H9 (cell line): ENCODE results near the gene ZNF490. TPM values are rescaled to one million over a fixed set of nuclear protein-coding genes. Genes with fewer than 3 reads are reported as not detected.
A peak's percentile ranks its signal among the peaks of the same experiment; 100 is the strongest.

Source experiments
- DNase-seq: peaks from one replicate; pipeline ENCODE4 v3.0.0-alpha.2; 2017
- H2AFZ ChIP-seq: one replicate; pipeline ENCODE4 v1.6.1; 2013; ENCODE audit warnings: mild to moderate bottlenecking, low read length, control low read depth, moderate library complexity
- H2AK5ac ChIP-seq: 2 replicates; pipeline ENCODE4 v1.6.1; 2013; ENCODE audit warnings: low read length, control low read depth, mixed read lengths; ENCODE audit not compliant: insufficient read length
- H2BK120ac ChIP-seq: one replicate; pipeline ENCODE4 v1.6.1; 2013; ENCODE audit warnings: low read depth, mild to moderate bottlenecking, low read length, control low read depth, inconsistent platforms; ENCODE audit not compliant: poor library complexity, severe bottlenecking
- H2BK12ac ChIP-seq: 2 replicates; pipeline ENCODE4 v1.6.1; 2013; ENCODE audit warnings: low read length, control low read depth, mixed read lengths, low read depth; ENCODE audit not compliant: insufficient read length
- H2BK15ac ChIP-seq: 2 replicates; pipeline ENCODE4 v1.6.1; 2013; ENCODE audit warnings: low read depth, low read length, control low read depth
- H2BK20ac ChIP-seq: one replicate; pipeline ENCODE4 v1.6.1; 2013; ENCODE audit warnings: low read depth, mild to moderate bottlenecking, low read length, control low read depth, inconsistent platforms; ENCODE audit not compliant: poor library complexity, severe bottlenecking
- H2BK5ac ChIP-seq: 2 replicates; pipeline ENCODE4 v1.6.1; 2013; ENCODE audit warnings: low read length, control low read depth, mixed read lengths; ENCODE audit not compliant: insufficient read length
- H3K14ac ChIP-seq: 2 replicates; pipeline ENCODE4 v1.6.1; 2013; ENCODE audit warnings: low read length, control low read depth; ENCODE audit not compliant: insufficient read depth
- H3K18ac ChIP-seq: 2 replicates; pipeline ENCODE4 v1.6.1; 2013; ENCODE audit warnings: low read depth, mild to moderate bottlenecking, mixed read lengths, low read length, control low read depth; ENCODE audit not compliant: insufficient read length
- H3K23ac ChIP-seq: 2 replicates; pipeline ENCODE4 v1.6.1; 2013; ENCODE audit warnings: low read length, control low read depth, mixed read lengths, low read depth; ENCODE audit not compliant: insufficient read length
- H3K23me2 ChIP-seq: 2 replicates; pipeline ENCODE4 v1.6.1; 2013; ENCODE audit warnings: low read depth, mild to moderate bottlenecking, mixed read lengths, low read length, control low read depth; ENCODE audit not compliant: insufficient read length, poor library complexity, severe bottlenecking
- H3K27ac ChIP-seq: 2 replicates; pipeline ENCODE4 v1.5.1; 2013; ENCODE audit warnings: low read length, control low read depth, mixed read lengths, low read depth; ENCODE audit not compliant: insufficient read length
- H3K27me3 ChIP-seq: 2 replicates; pipeline ENCODE4 v1.6.1; 2013; ENCODE audit warnings: low read length, control low read depth, inconsistent platforms; ENCODE audit not compliant: insufficient read depth
- H3K4ac ChIP-seq: 2 replicates; pipeline ENCODE4 v1.6.1; 2013; ENCODE audit warnings: low read depth, mild to moderate bottlenecking, control low read depth, inconsistent platforms, low read length, moderate library complexity
- H3K4me1 ChIP-seq: 2 replicates; pipeline ENCODE4 v1.6.1; 2013; ENCODE audit warnings: low read length, control low read depth, inconsistent platforms; ENCODE audit not compliant: insufficient read depth
- H3K4me2 ChIP-seq: 2 replicates; pipeline ENCODE4 v1.6.1; 2013; ENCODE audit warnings: low read length, control low read depth, mixed read lengths; ENCODE audit not compliant: insufficient read length, insufficient read depth
- H3K56ac ChIP-seq: 2 replicates; pipeline ENCODE4 v1.6.1; 2013; ENCODE audit warnings: low read depth, mild to moderate bottlenecking, mixed read lengths, low read length, control low read depth; ENCODE audit not compliant: insufficient read length
- H3K79me1 ChIP-seq: 2 replicates; pipeline ENCODE4 v1.6.1; 2013; ENCODE audit warnings: low read depth, mild to moderate bottlenecking, moderate library complexity, low read length, control low read depth, inconsistent platforms; ENCODE audit not compliant: insufficient read depth, poor library complexity, severe bottlenecking
- H3K79me2 ChIP-seq: 2 replicates; pipeline ENCODE4 v1.6.1; 2013; ENCODE audit warnings: low read length, control low read depth, inconsistent platforms; ENCODE audit not compliant: insufficient read depth
- H3K9ac ChIP-seq: 2 replicates; pipeline ENCODE4 v1.6.1; 2013; ENCODE audit warnings: low read length, control low read depth, mixed read lengths; ENCODE audit not compliant: insufficient read length; ENCODE audit errors: extremely low read depth
- H3K9me3 ChIP-seq: one replicate; pipeline ENCODE4 v1.6.1; 2013; ENCODE audit warnings: low read depth, low read length, inconsistent platforms; ENCODE audit not compliant: control insufficient read depth
- H3T11ph ChIP-seq: one replicate; pipeline ENCODE4 v1.6.1; 2013; ENCODE audit warnings: mild to moderate bottlenecking, low read length, control low read depth, inconsistent platforms
- H4K20me1 ChIP-seq: one replicate; pipeline ENCODE4 v1.6.1; 2013; ENCODE audit not compliant: control insufficient read depth, insufficient read length, insufficient read depth
- H4K5ac ChIP-seq: 2 replicates; pipeline ENCODE4 v1.6.1; 2013; ENCODE audit warnings: low read depth, mild to moderate bottlenecking, mixed read lengths, low read length, control low read depth; ENCODE audit not compliant: insufficient read length
- H4K8ac ChIP-seq: replicated peaks from 2 replicates; pipeline ENCODE4 v1.6.1; 2013; ENCODE audit warnings: low read length, control low read depth, mixed read lengths, low read depth; ENCODE audit not compliant: insufficient read length
- H4K91ac ChIP-seq: 2 replicates; pipeline ENCODE4 v1.6.1; 2013; ENCODE audit warnings: low read depth, mild to moderate bottlenecking, moderate library complexity, mixed read lengths, low read length, control low read depth; ENCODE audit not compliant: insufficient read length
- H3K27ac Mint-ChIP-seq, 3 experiments: 2 replicates in 2 of 3; 3 replicates in 1 of 3; pipeline ENCODE4 v1.8.0; 2020 to 2021; ENCODE audit warnings: mixed read lengths in 3 of 3, mild to moderate bottlenecking in 1 of 3, moderate library complexity in 1 of 3
- H3K27me3 Mint-ChIP-seq: 2 replicates; pipeline ENCODE4 v1.8.0; 2021; ENCODE audit warnings: low read depth, mild to moderate bottlenecking, moderate library complexity, mixed read lengths
- H3K36me3 Mint-ChIP-seq, 3 experiments: 2 replicates in 2 of 3; 3 replicates in 1 of 3; pipeline ENCODE4 v1.8.0; 2020 to 2021; ENCODE audit warnings: low read depth in 3 of 3, mixed read lengths in 3 of 3; ENCODE audit not compliant: insufficient read depth in 1 of 3
- H3K4me1 Mint-ChIP-seq, 2 experiments: 2 replicates each; pipeline ENCODE4 v1.8.0; 2020; ENCODE audit warnings: mixed read lengths in 2 of 2
- H3K4me3 Mint-ChIP-seq, 2 experiments: 2 replicates in 1 of 2; 3 replicates in 1 of 2; pipeline ENCODE4 v1.8.0; 2020 to 2021; ENCODE audit warnings: mild to moderate bottlenecking in 2 of 2, mixed read lengths in 2 of 2, moderate library complexity in 1 of 2
- H3K9me3 Mint-ChIP-seq, 2 experiments: 2 replicates in 1 of 2; 3 replicates in 1 of 2; pipeline ENCODE4 v1.8.0; 2020; ENCODE audit warnings: mild to moderate bottlenecking in 2 of 2, mixed read lengths in 2 of 2, moderate library complexity in 1 of 2
- WGBS: extraction: QIAGEN DNeasy Blood & Tissue Kit; methylation state at CpG from one replicate; pipeline ENCODE4 v1.1.7; 2013; ENCODE audit warnings: missing lambda C conversion rate, low lambda C conversion rate, mixed read lengths; ENCODE audit not compliant: insufficient read length; ENCODE audit errors: extremely low coverage; 5-methylcytosine and 5-hydroxymethylcytosine counted together
- total RNA-seq: library from RNA; stranded (reverse); gene quantifications from 2 replicates; pipeline ENCODE4 v1.2.1, GENCODE V29; 2021
- TF ChIP-seq, protein P1 (sequence below): fragments of 200-600 bp; sonication (generic); conservative IDR thresholded peaks from 3 replicates; pipeline ENCODE4 v1.8.0; 2021; ENCODE audit warnings: antibody characterized with exemption, mild to moderate bottlenecking

Gene ZNF490
- total RNA-seq, 1 experiment from 2014 or later = 10.1 TPM

DNA sequence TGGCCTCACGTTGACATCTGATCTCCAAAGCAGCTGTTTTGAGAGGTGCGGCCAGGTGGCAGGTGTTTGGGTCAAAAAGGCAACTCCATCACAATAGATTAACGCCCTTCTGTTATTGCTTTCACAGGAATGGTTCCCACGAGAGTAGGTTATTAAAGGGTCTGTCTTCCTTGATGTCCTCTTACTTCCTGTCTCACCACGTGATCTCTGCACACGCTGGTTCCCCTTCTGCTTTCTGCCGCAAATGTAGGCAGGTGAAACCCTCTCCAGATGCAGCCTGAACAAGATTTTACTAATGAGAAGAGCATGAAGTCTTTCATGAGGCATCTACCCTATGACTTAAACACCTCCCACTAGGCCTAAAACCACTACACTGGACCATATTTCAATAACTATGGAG, 36.6 kb downstream of the ZNF490 start:
- Histone ChIP-seq H4K8ac (no peak overlapping the region), H3K27ac (no peak overlapping the region), H3K4me2 (no peak overlapping the region), H3K4me1 (no peaks in the 10 kb centered on the region; the same call in 1 of the 2 replicates), H3K14ac (no peak overlapping the region), H2AK5ac (no peak overlapping the region), H3K9ac (no peak overlapping the region), H3K27me3 (no peaks in the 10 kb centered on the region), H3K56ac (no peak overlapping the region), H3K4ac (no peak overlapping the region), H4K20me1 (no peaks in the 10 kb centered on the region), H4K91ac (no peak overlapping the region), H2BK20ac (no peak overlapping the region), H2AFZ (no peak overlapping the region), H3T11ph (no peak overlapping the region), H3K23ac (no peak overlapping the region), H3K79me2 (no peaks in the 10 kb centered on the region), H3K23me2 (no peaks in the 10 kb centered on the region), H2BK15ac (no peak overlapping the region), H3K79me1 (no peaks in the 10 kb centered on the region), H3K18ac (no peak overlapping the region), H3K9me3 (no peaks in the 10 kb centered on the region), H2BK120ac (no peak overlapping the region), H2BK12ac (no peak overlapping the region), H4K5ac (no peak overlapping the region), H2BK5ac (no peak overlapping the region)
- H3K9me3 Mint-ChIP-seq = peaks cover 0 to 7% of the 10 kb centered on the region in 2 experiments; a peak in 3 of 5 replicates
- peak overlapping the region in 1 of 3 experiments; percentile 68; a peak in 2 of 7 replicates for H3K27ac Mint-ChIP-seq
- peak overlapping the region in 1 of 2 experiments; percentile 3; a peak in 1 of 5 replicates for H3K4me3 Mint-ChIP-seq
- H3K4me1 Mint-ChIP-seq = peaks cover 16 to 23% of the 10 kb centered on the region in 2 experiments
- peaks cover 13 to 17% (median 14%) of the 10 kb centered on the region in 3 experiments for H3K36me3 Mint-ChIP-seq
- H3K27me3 Mint-ChIP-seq = no peaks in the 10 kb centered on the region; the same call in 1 of the 2 replicates
- no CpG with 5 or more reads among the region's 7 CpGs for WGBS
- DNase-seq = no peak
- TF ChIP-seq, protein P1, sequence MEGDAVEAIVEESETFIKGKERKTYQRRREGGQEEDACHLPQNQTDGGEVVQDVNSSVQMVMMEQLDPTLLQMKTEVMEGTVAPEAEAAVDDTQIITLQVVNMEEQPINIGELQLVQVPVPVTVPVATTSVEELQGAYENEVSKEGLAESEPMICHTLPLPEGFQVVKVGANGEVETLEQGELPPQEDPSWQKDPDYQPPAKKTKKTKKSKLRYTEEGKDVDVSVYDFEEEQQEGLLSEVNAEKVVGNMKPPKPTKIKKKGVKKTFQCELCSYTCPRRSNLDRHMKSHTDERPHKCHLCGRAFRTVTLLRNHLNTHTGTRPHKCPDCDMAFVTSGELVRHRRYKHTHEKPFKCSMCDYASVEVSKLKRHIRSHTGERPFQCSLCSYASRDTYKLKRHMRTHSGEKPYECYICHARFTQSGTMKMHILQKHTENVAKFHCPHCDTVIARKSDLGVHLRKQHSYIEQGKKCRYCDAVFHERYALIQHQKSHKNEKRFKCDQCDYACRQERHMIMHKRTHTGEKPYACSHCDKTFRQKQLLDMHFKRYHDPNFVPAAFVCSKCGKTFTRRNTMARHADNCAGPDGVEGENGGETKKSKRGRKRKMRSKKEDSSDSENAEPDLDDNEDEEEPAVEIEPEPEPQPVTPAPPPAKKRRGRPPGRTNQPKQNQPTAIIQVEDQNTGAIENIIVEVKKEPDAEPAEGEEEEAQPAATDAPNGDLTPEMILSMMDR = no peak
